HG03460 (cell line): ENCODE measurements around the gene FCRL6.

Source experiments
- ATAC-seq: cut with Tn5 transposase; IDR thresholded peaks from one replicate; pipeline ENCODE4 v1.9.1; 2021; ENCODE audit not compliant: unreplicated experiment

FCRL6 gene

GRCh38 chr1:159802111-159802510, at the start of gene FCRL6:
FCRL6 (plus strand) TSS chr1:159802360; CDS start chr1:159802425, 65 bp downstream.
- ATAC-seq: no peak

DNA sequence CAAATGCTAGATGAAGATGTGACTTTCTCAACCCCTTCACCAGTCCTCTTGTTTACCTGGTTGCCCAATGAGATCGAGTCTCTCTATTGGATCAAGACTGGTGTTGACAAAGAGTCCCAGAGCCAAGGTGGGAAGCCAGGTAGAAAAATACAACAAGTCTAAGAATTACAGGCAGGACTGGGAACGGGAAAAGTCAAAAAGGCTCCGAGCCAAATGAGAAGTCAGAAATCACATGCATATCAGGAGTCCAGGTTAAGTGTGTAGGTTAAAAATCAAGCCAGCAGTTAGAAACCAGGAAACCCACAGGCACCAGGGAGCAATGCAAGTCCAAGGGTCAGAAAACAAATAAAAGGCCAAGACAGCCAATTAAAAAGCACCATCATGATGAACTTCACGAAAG, 48.8 kb upstream of the FCRL6 start:
- ATAC-seq: no peak

- no peak for ATAC-seq
Measured at GRCh38 chr1:159755451-159756007, 46.6 kb upstream of the FCRL6 start.

- ATAC-seq: no peak
Measured at GRCh38 chr1:159756397-159756796, 45.8 kb upstream of the FCRL6 start.

GRCh38 chr1:159763686-159764085, 38.5 kb upstream of the FCRL6 start:
- no peak for ATAC-seq

DNA sequence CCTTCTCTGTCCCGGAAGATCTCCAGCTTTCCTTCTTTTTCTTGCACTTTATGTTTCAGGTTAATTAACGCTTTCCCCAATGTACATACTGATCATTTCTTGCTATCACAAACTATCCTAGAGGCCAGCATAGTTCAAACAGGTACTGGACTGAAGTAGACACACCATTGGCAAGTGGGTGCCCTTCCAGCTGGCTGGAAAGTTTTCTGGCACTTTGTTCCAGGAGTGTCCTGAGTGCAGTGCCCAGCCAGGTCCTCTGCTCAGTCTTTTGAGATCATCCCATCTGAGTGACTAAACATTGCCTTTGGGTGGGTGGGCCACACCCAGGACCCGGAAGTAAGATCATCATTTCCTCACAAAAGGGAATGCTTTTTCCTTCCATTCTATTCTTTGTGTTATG, 36.4 kb upstream of the FCRL6 start:
- no peak for ATAC-seq

- no peak for ATAC-seq
Measured at GRCh38 chr1:159771127-159771895, 30.8 kb upstream of the FCRL6 start.

DNA sequence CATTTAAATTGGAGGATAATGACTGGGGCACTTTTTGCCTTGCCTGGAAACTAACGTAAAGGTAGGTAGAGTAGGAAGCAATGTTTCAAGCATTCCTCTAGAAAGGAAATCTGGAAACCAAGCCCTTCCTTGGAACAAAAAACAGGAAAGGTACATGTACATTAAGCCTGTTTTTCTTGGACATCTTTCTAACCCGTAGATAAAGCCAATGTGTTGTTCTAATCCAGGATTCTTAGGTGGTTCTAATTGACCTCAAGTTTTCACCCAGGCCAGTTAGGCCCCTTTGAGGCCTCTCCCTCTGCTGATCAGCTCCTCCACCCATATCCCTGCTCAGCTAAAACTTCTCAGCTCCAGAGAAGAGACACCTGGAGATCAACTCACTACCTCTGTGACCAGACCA, 27.7 kb upstream of the FCRL6 start:
- ATAC-seq: no peak

DNA sequence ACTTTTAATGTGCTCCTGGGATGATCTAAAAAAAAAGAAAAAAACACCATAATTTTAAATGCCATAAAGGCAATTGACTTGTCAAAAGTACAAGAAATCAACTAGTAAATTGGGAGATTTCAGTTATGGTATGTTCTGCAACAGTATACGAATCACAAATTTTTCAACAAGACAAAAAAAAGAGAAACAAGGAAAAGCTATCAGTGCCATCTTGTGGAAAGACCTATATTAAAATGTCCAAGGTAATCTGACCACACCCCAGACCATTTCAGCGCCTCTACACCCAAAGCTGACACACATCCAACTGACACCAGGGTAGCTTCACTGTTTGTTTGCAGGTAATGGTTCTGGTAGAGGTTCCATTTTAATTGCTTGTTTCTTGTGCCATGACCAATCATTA, 26.4 kb upstream of the FCRL6 start:
- ATAC-seq: no peak

- no peak for ATAC-seq
Measured at GRCh38 chr1:159778266-159778665, 23.9 kb upstream of the FCRL6 start.

GRCh38 chr1:159779403-159779851, 22.7 kb upstream of the FCRL6 start:
- ATAC-seq: no peak

DNA sequence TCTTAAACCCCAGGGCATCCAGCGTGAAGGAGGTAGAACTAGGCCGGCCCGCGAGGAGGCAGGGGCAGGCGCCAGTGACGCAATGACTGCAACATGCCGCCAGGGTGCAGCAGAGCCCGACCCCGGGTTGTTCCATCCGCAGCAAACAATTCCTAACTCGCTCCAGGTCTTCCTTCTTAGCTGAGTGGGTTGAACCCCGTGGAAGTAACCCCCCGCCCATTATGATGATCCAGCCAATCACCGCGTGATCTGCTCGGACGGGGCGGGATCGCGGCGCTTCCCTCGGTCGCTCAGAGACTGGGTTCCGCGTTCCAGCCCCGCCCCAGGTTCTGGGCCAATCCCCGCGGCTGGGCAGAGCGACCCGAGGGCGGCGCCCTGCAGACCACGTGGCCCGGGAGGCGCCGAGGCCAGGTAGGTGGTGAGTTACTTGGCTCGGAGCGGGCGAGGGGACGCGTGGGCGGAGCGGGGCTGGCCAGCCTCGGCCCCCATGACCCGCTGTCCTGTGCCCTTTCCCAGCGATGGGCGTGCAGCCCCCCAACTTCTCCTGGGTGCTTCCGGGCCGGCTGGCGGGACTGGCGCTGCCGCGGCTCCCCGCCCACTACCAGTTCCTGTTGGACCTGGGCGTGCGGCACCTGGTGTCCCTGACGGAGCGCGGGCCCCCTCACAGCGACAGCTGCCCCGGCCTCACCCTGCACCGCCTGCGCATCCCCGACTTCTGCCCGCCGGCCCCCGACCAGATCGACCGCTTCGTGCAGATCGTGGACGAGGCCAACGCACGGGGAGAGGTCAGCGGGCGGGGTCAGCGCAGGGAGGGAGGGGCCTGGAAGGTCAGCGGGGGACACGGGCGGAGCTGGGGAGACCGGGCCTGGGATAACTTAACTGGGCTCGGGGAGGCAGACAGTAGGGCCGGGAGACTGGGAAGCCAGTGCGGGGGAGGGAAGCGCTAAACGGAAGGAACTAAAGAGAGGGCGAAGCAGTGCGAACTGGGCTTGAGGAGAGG, 21.3 kb upstream of the FCRL6 start, which contains the start of gene DUSP23:
DUSP23 (plus strand) TSS at position 380 of the 1,000 bp plus-strand sequence; CDS start at position 519, 139 bp downstream.
- ATAC-seq: peak; percentile 99

DNA sequence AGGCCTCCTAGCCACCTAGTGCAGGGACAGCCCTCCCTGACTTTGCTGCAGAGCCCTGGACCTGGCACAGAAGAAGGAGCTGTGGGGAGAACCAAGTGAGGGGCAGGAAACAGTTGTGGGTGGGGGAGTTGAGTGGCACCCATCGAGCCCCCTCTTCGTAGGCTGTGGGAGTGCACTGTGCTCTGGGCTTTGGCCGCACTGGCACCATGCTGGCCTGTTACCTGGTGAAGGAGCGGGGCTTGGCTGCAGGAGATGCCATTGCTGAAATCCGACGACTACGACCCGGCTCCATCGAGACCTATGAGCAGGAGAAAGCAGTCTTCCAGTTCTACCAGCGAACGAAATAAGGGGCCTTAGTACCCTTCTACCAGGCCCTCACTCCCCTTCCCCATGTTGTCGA, 20.2 kb upstream of the FCRL6 start:
- no peak for ATAC-seq

DNA sequence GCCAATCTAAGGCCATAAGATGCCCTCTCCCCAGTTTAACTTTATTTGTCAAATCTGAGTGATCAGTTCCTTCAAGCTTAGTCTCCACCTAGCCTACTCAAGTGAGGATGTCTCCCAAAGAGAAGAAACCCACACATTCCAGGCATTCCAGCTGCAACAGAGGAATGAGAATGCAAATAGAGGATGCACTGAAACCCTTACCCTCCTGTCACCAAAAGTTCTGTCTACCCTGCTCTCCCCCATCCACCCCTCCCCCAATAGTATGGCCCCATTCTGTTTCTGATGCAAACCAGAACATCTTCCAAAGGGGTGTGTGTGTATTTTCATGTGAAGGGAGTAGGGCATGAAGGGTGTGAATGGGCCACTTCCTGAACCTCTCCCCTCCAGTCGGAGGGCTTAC, 18.4 kb upstream of the FCRL6 start:
- ATAC-seq: no peak

- ATAC-seq: no peak
Measured at GRCh38 chr1:159786465-159786864, 15.7 kb upstream of the FCRL6 start.

GRCh38 chr1:159786966-159787365, 15.2 kb upstream of the FCRL6 start:
- ATAC-seq: no peak

DNA sequence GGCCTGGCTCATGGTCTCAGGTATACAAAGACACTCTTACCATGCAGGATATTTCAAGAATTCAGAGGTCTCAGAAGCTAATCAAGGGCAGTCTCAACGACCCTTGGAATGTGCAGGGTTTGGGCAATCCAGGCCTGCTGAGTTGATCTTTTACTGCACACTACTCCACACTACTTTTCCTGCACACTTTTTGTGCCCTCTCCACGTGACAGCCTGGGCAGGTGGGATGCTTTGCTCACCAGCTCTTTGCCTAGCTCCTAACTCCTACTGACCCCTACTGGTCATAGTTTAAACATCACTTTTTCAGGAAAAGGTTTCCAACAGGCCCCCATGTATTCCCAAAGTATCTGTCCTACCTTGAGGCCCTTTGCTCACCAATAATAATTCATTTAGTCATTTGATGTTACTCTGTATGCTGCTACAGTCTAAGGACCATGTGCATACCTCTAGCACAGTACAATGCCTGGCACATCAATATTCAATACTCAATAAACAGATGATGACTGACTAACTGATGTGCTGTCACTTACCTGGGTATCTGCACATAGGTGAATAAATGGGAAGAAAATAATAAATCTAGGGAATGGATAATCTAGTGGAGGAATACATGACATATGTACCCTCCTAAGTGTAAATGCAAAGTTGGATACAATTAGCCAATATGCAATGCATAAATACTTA, 11.8 kb upstream of the FCRL6 start:
- ATAC-seq: no peak

- no peak for ATAC-seq
Measured at GRCh38 chr1:159791031-159791430, 11.1 kb upstream of the FCRL6 start.

DNA sequence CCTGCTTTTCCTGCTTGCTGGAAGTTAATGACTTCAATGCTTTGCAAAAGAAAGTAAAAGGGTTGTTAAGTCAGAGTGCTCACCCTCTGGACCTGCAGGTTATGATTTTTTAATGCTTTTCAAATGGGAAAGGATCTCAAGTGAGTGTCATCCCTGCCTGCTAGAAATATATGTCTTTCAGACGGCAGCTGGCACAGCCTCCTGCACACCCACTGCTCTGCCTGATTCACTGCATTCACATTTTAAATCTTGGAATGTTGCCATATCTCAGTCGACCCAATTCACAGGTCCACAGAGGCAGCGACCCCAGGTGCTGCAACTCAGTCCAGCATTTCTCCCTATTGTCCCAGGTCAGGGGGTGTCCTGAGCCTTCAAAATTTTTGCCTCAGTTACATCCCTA, 10.7 kb upstream of the FCRL6 start:
- no peak for ATAC-seq

GRCh38 chr1:159795534-159795933, 6.6 kb upstream of the FCRL6 start:
- no peak for ATAC-seq

GRCh38 chr1:159798893-159799292, 3.3 kb upstream of the FCRL6 start:
- no peak for ATAC-seq
